PFSK-1 (cell line): ENCODE results near the gene MDM1. TPM values are rescaled to one million over a fixed set of nuclear protein-coding genes. Genes with fewer than 3 reads are reported as not detected.

ENCODE experiments used
- FOXP2 ChIP-seq: optimal IDR thresholded peaks from 2 replicates; pipeline ENCODE3; 2011; ENCODE audit warnings: borderline replicate concordance, control low read depth, inconsistent platforms; ENCODE audit not compliant: insufficient read depth; ENCODE audit errors: extremely low read length, extremely low read depth
- POLR2AphosphoS5 ChIP-seq: IDR thresholded peaks from 2 replicates; pipeline ENCODE4 v1.6.1; 2012; ENCODE audit warnings: low read depth, mild to moderate bottlenecking, control low read depth, low read length, moderate library complexity
- REST ChIP-seq, 2 experiments: IDR thresholded peaks; 2 replicates each; pipeline versions ENCODE4 v1.6.1 to v1.8.0; 2011 to 2012; ENCODE audit warnings: low read depth in 2 of 2, low read length in 2 of 2, control low read depth in 1 of 2, inconsistent platforms in 1 of 2, mild to moderate bottlenecking in 1 of 2, moderate library complexity in 1 of 2; ENCODE audit not compliant: insufficient read depth in 1 of 2
- SIN3A ChIP-seq: IDR thresholded peaks from 2 replicates; pipeline ENCODE4 v1.6.1; 2012; ENCODE audit warnings: mild to moderate bottlenecking, low read length, moderate library complexity, borderline replicate concordance; ENCODE audit not compliant: insufficient read depth
- TAF1 ChIP-seq: IDR thresholded peaks from 2 replicates; pipeline ENCODE4 v1.6.1; 2012; ENCODE audit warnings: low read length, control low read depth, borderline replicate concordance; ENCODE audit not compliant: insufficient read depth
- polyA plus RNA-seq: library from polyadenylated mRNA; unstranded; fragments of >200 nt; gene quantifications from one replicate; pipeline ENCODE4 v1.2.1, GENCODE V29; 2012; ENCODE audit warnings: low read depth, missing spikeins; ENCODE audit not compliant: insufficient read length

MDM1 gene
- polyA plus RNA-seq = 3.9 TPM

GRCh38 chr12:68331869-68332727, at the start of gene MDM1:
TSS of gene MDM1 (minus strand) at chr12:68332362. CDS start at chr12:68332245, 117 bp downstream.
- TF ChIP-seq POLR2AphosphoS5 (peak; percentile 60; the same call in 1 of the 2 replicates), FOXP2 (no peak), TAF1 (peak; percentile 66; the same call in 1 of the 2 replicates), REST (IDR thresholded peaks at IDR 0.05; ENCODE audit: insufficient read depth in 1 of 2, low read depth in 2 of 2, low read length in 2 of 2) (no peak), SIN3A (no peak)

GRCh38 chr12:68381476-68382219, 49.5 kb upstream of the MDM1 start:
- TF ChIP-seq SIN3A (no peak), FOXP2 (no peak), TAF1 (no peak), REST (IDR thresholded peaks at IDR 0.05; ENCODE audit: insufficient read depth in 1 of 2, low read depth in 2 of 2, low read length in 2 of 2) (no peak), POLR2AphosphoS5 (no peak)

GRCh38 chr12:68378872-68379606, 46.9 kb upstream of the MDM1 start:
- TF ChIP-seq REST (IDR thresholded peaks at IDR 0.05; ENCODE audit: insufficient read depth in 1 of 2, low read depth in 2 of 2, low read length in 2 of 2) (no peak), POLR2AphosphoS5 (no peak), SIN3A (no peak), TAF1 (no peak), FOXP2 (no peak)

GRCh38 chr12:68377881-68378280, 45.7 kb upstream of the MDM1 start:
- TF ChIP-seq POLR2AphosphoS5 (no peak), REST (IDR thresholded peaks at IDR 0.05; ENCODE audit: insufficient read depth in 1 of 2, low read depth in 2 of 2, low read length in 2 of 2) (no peak), TAF1 (no peak), FOXP2 (no peak), SIN3A (no peak)
